Lung (tissue), 12 donors: Measurements from ENCODE around the gene FAM200C. TPM values are rescaled to one million over a fixed set of nuclear protein-coding genes. Genes with fewer than 3 reads are reported as not detected.

Experiments used
- ATAC-seq: fragments of 200-7000 bp; cut with Tn5 transposase; one replicate; pipeline ENCODE4 v1.9.1; 2020; ENCODE audit warnings: moderate number of reproducible peaks; ENCODE audit not compliant: insufficient read depth, low FRiP score
- DNase-seq, 3 donors: peaks; one replicate each; pipeline ENCODE4 v3.0.0-alpha.2; 2013 to 2017
- H3K27ac ChIP-seq, 2 donors: one replicate each; pipeline ENCODE4 v1.5.1; 2013; ENCODE audit warnings: mild to moderate bottlenecking in 2 of 2, moderate library complexity in 2 of 2, control low read depth in 1 of 2, inconsistent platforms in 1 of 2, low read depth in 1 of 2, low read length in 1 of 2
- H3K27me3 ChIP-seq, 3 donors: one replicate each; pipeline ENCODE4 v1.5.1; 2013; ENCODE audit warnings: low read length in 2 of 3; ENCODE audit not compliant: control insufficient read depth in 3 of 3, insufficient read depth in 3 of 3
- H3K36me3 ChIP-seq, 4 donors: one replicate each; pipeline ENCODE4 v1.5.1; 2013; ENCODE audit warnings: low read length in 4 of 4, mild to moderate bottlenecking in 1 of 4, moderate library complexity in 1 of 4; ENCODE audit not compliant: control insufficient read depth in 4 of 4, insufficient read depth in 4 of 4
- H3K4me1 ChIP-seq, 5 donors: one replicate each; pipeline ENCODE4 v1.5.1; 2013; ENCODE audit warnings: low read length in 5 of 5, mild to moderate bottlenecking in 2 of 5, moderate library complexity in 1 of 5; ENCODE audit not compliant: control insufficient read depth in 5 of 5, insufficient read depth in 5 of 5
- H3K4me3 ChIP-seq: one replicate; pipeline ENCODE4 v1.5.1; 2013; ENCODE audit warnings: mild to moderate bottlenecking, control low read depth, moderate library complexity
- H3K9ac ChIP-seq, 2 donors: one replicate each; pipeline ENCODE4 v1.5.1; 2013; ENCODE audit warnings: low read length in 2 of 2, control low read depth in 1 of 2; ENCODE audit not compliant: insufficient read depth in 1 of 2
- H3K9me3 ChIP-seq, 4 donors: one replicate each; pipeline ENCODE4 v1.5.1; 2013; ENCODE audit warnings: low read length in 3 of 4, mild to moderate bottlenecking in 1 of 4, moderate library complexity in 1 of 4; ENCODE audit not compliant: control insufficient read depth in 4 of 4, insufficient read depth in 3 of 4
- CTCF ChIP-seq: IDR thresholded peaks from 2 replicates; pipeline ENCODE4 v1.5.1; 2012; ENCODE audit warnings: mild to moderate bottlenecking; ENCODE audit errors: control extremely low read depth, extremely low read depth
- WGBS, 2 donors: extraction: QIAGEN DNeasy Blood & Tissue Kit; methylation state at CpG; one replicate each; pipeline ENCODE4 v1.1.7; 2013; 5-methylcytosine and 5-hydroxymethylcytosine counted together
- polyA plus RNA-seq, 2 donors: library from polyadenylated mRNA; stranded (reverse); fragments of 200-250 nt; gene quantifications; one replicate each; pipeline ENCODE4 v1.2.1, GENCODE V29; 2013
- total RNA-seq, 2 donors: library from RNA; depleted of rRNA in 1 of 2; stranded (reverse); fragments of >200 nt in 1 of 2; gene quantifications; one replicate each; pipeline ENCODE4 v1.2.1, GENCODE V29; 2014 to 2021
- donor health status: control.
- donor health status: control.
- donor health status: Bipolar disorder and iron deficiency.
- donor health status: healthy.
- donor health status: DM: yes; HTN: yes; CAD: no.

Gene FAM200C
- total and polyA plus RNA-seq, 4 donors, result 1.1 to 12.3 (median 3.7) TPM

GRCh38 chr5:160357861-160358411, 41.9 kb downstream of the FAM200C start:
- Histone ChIP-seq H3K36me3 (no peaks in the 10 kb centered on the region), H3K4me1 (peaks cover 0 to 29% (median 12%) of the 10 kb centered on the region in 5 donors), H3K9me3 (no peaks in the 10 kb centered on the region), H3K27ac (peak overlapping the region; percentile 2 to 76), H3K27me3 (no peaks in the 10 kb centered on the region), H3K4me3 (no peak overlapping the region), H3K9ac (no peak overlapping the region)
- TF ChIP-seq CTCF, result no peak
- WGBS, 2 donors, result 69 to 70% methylated on average over 7 of the region's 7 CpGs
- ATAC-seq (no peak), DNase-seq (peak in 1 of 3 donors; percentile 41)

- Histone ChIP-seq H3K4me1 (peaks cover 0 to 27% (median 9%) of the 10 kb centered on the region in 5 donors), H3K36me3 (no peaks in the 10 kb centered on the region), H3K4me3 (no peak overlapping the region), H3K9me3 (no peaks in the 10 kb centered on the region), H3K9ac (no peak overlapping the region), H3K27me3 (no peaks in the 10 kb centered on the region), H3K27ac (peak overlapping the region; percentile 2 to 76)
- peak in 1 of 3 donors; percentile 39 for DNase-seq
- ATAC-seq, result no peak
- TF ChIP-seq CTCF, result no peak
- 72 to 82% methylated on average over 7 of the region's 7 CpGs for WGBS, 2 donors
These were observed 42.5 kb downstream of the FAM200C start for GRCh38 chr5:160357394-160357793.

GRCh38 chr5:160356550-160357347, 43.1 kb downstream of the FAM200C start:
- Histone ChIP-seq H3K9ac (peak overlapping the region in 1 of 2 donors; percentile 28), H3K9me3 (no peaks in the 10 kb centered on the region), H3K4me3 (no peak overlapping the region), H3K27me3 (no peaks in the 10 kb centered on the region), H3K27ac (no peak overlapping the region), H3K36me3 (no peaks in the 10 kb centered on the region), H3K4me1 (peaks cover 0 to 27% (median 9%) of the 10 kb centered on the region in 5 donors)
- ATAC-seq (no peak), DNase-seq (peak in 2 of 3 donors; percentile 36 to 55)
- no peak for TF ChIP-seq CTCF
- WGBS, 2 donors, result 74 to 75% methylated on average over 7 of the region's 7 CpGs
